Neural cell (in vitro differentiated cells): ENCODE data around the gene AEBP1.

Source experiments
- CTCF ChIP-seq: fragments of 450-650 bp; IDR thresholded peaks from 2 replicates; pipeline ENCODE4 v1.5.1; 2014; ENCODE audit warnings: antibody characterized with exemption, mild to moderate bottlenecking, moderate library complexity; ENCODE audit not compliant: poor library complexity, severe bottlenecking
- EZH2 ChIP-seq: fragments of 200-600, 300-800 bp; shearing (Covaris generic), sonication (generic); IDR thresholded peaks from 2 replicates; pipeline ENCODE4 v1.6.1; 2014; ENCODE audit warnings: antibody characterized with exemption, low read length, borderline replicate concordance, mild to moderate bottlenecking; ENCODE audit not compliant: insufficient read depth, poor library complexity, severe bottlenecking

- TF ChIP-seq CTCF, result no peak
- TF ChIP-seq EZH2, result no peak
Observed at GRCh38 chr7:44062180-44062902, 41.8 kb upstream of the AEBP1 start.
